Osteoblast (primary cell): ENCODE data around the gene NGFR. TPM values are rescaled to one million over a fixed set of nuclear protein-coding genes. Genes with fewer than 3 reads are reported as not detected.

ENCODE experiments used
- DNase-seq: peaks from one replicate; pipeline ENCODE4 v3.0.0; 2011; ENCODE audit warnings: low spot score, mixed read lengths; ENCODE audit not compliant: insufficient read length; ENCODE audit errors: missing footprints
- H2AFZ ChIP-seq: 2 replicates; pipeline ENCODE4 v1.6.0; 2011; ENCODE audit warnings: mild to moderate bottlenecking, low read length
- H3K27ac ChIP-seq: 2 replicates; pipeline ENCODE4 v1.5.1; 2011; ENCODE audit warnings: mild to moderate bottlenecking, low read depth, low read length, moderate library complexity
- H3K27me3 ChIP-seq: 2 replicates; pipeline ENCODE4 v1.6.0; 2012; ENCODE audit warnings: mild to moderate bottlenecking, control low read depth, inconsistent platforms, low read length, moderate library complexity; ENCODE audit not compliant: insufficient read depth
- H3K36me3 ChIP-seq: 2 replicates; pipeline ENCODE4 v1.5.1; 2011; ENCODE audit warnings: mild to moderate bottlenecking, low read length, control low read depth, moderate library complexity; ENCODE audit not compliant: insufficient read depth
- H3K4me1 ChIP-seq: 2 replicates; pipeline ENCODE4 v1.5.1; 2011; ENCODE audit warnings: mild to moderate bottlenecking, low read length, control low read depth, moderate library complexity; ENCODE audit not compliant: insufficient read depth
- H3K4me2 ChIP-seq: 2 replicates; pipeline ENCODE4 v1.6.0; 2011; ENCODE audit warnings: mild to moderate bottlenecking, low read length; ENCODE audit not compliant: insufficient read depth
- H3K4me3 ChIP-seq: fragments of 200-600 bp; sonication (generic); 3 replicates; pipeline ENCODE4 v1.5.1; 2012; ENCODE audit warnings: mild to moderate bottlenecking, low read length, inconsistent platforms; ENCODE audit not compliant: insufficient read depth
- H3K79me2 ChIP-seq: 2 replicates; pipeline ENCODE4 v1.6.0; 2012; ENCODE audit warnings: mild to moderate bottlenecking, low read length, control low read depth, inconsistent platforms; ENCODE audit not compliant: insufficient read depth
- H3K9me3 ChIP-seq: 2 replicates; pipeline ENCODE4 v1.5.1; 2011; ENCODE audit warnings: low read depth, low read length, control low read depth
- H4K20me1 ChIP-seq: 2 replicates; pipeline ENCODE4 v1.6.0; 2012; ENCODE audit warnings: mild to moderate bottlenecking, low read length, control low read depth; ENCODE audit not compliant: insufficient read depth
- total RNA-seq: library from RNA; depleted of rRNA; stranded (reverse); fragments of >200 nt; gene quantifications from 2 replicates; pipeline ENCODE4 v1.2.3, GENCODE V29; 2012
- TF ChIP-seq, protein P1 (sequence below): IDR thresholded peaks from 2 replicates; pipeline ENCODE4 v1.5.1; 2011; ENCODE audit warnings: mild to moderate bottlenecking, low read depth, low read length, moderate library complexity; ENCODE audit errors: extremely low read depth

The NGFR gene
- total RNA-seq, 1 donor = under 0.01 TPM

DNA sequence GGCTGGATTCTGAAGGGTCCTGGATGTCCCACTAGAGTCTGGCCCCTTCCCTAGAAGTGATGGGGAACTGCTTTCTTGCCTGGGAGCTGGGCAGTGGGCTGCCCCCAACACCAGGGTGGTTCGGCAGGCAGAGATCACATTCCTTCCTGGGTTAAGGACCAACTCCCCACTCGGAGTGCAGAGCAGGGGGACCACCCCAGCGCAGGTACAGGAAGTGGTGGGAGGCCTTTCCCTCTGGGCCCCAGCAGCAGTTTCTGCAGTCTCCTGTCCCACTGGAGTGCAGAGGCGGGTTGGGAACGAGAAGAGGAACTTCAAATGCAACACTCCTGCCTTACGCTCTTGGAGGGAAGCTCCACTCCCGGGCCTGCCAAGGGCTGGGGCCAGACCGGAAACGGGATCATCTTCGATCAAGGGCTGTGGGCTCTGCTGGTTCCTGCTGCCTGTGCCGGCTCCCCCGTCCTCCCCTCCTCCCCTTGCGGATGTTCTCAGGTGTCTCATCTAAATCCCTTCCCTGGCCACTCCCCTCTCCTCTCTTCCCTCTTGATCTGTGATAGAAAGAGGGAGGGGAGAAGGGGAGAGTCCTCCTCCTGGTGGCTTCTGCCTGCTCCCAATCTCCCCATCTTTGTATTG lies 9.0 kb upstream of the NGFR start:
- Histone ChIP-seq H3K4me1 (no peaks in the 10 kb centered on the region), H3K4me2 (no peak overlapping the region), H4K20me1 (no peaks in the 10 kb centered on the region), H3K36me3 (no peaks in the 10 kb centered on the region), H3K4me3 (no peak overlapping the region), H3K9me3 (no peaks in the 10 kb centered on the region), H3K79me2 (no peaks in the 10 kb centered on the region), H3K27ac (no peak overlapping the region), H3K27me3 (peaks cover 58% of the 10 kb centered on the region), H2AFZ (no peak overlapping the region)
- TF ChIP-seq, protein P1, sequence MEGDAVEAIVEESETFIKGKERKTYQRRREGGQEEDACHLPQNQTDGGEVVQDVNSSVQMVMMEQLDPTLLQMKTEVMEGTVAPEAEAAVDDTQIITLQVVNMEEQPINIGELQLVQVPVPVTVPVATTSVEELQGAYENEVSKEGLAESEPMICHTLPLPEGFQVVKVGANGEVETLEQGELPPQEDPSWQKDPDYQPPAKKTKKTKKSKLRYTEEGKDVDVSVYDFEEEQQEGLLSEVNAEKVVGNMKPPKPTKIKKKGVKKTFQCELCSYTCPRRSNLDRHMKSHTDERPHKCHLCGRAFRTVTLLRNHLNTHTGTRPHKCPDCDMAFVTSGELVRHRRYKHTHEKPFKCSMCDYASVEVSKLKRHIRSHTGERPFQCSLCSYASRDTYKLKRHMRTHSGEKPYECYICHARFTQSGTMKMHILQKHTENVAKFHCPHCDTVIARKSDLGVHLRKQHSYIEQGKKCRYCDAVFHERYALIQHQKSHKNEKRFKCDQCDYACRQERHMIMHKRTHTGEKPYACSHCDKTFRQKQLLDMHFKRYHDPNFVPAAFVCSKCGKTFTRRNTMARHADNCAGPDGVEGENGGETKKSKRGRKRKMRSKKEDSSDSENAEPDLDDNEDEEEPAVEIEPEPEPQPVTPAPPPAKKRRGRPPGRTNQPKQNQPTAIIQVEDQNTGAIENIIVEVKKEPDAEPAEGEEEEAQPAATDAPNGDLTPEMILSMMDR = no peak
- no peak for DNase-seq

DNA sequence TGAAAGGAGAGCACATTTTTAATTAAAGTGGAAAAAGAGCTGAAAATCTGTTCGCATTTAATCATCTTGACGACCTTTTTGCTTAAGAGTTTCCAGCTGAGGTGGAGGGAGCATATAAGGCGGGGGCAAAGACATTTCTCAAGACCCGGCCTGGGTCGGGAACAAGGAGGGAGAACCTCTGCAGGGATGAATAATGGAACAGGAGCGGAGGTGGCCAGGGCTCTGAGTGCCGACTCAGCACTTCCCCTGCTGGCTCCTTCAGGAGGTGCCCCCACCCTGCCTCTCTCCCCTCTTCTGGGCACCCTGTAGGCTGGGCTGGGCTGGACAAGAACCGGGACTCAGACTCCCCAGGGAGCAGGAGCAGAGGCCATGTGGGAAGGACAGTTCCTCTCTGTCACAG lies 7.9 kb upstream of the NGFR start:
- H3K9me3 ChIP-seq = no peaks in the 10 kb centered on the region
- no peaks in the 10 kb centered on the region for H3K4me1 ChIP-seq
- H3K27me3 ChIP-seq = peaks cover 54% of the 10 kb centered on the region
- H3K4me2 ChIP-seq = no peak overlapping the region
- H3K27ac ChIP-seq = no peak overlapping the region
- no peaks in the 10 kb centered on the region for H3K36me3 ChIP-seq
- TF ChIP-seq, protein P1 = no peak
- no peaks in the 10 kb centered on the region for H3K79me2 ChIP-seq
- no peak overlapping the region for H3K4me3 ChIP-seq
- no peaks in the 10 kb centered on the region for H4K20me1 ChIP-seq
- no peak for DNase-seq
- H2AFZ ChIP-seq = no peak overlapping the region

DNA sequence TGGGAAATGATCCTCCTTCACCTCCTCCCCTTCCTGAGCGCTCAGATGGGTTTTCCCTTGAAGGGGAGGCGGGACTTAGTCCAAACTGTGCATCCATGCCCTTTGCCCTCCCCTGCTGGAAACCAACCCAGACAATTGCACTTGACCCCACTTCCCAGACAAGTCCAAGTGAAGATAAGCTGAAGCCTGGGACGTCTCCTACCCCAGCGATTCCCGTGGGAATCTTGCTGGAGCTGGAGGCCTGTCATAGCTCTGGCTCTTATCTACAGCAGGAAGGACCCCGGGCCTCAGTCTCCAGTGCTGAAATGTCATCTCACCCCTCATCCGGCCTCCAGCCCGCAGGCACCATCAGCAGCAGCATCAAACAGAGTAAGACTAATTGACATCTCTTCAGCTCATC lies 6.5 kb upstream of the NGFR start:
- H3K27ac ChIP-seq = no peak overlapping the region
- TF ChIP-seq, protein P1 = no peak
- H3K27me3 ChIP-seq = peaks cover 44% of the 10 kb centered on the region
- no peaks in the 10 kb centered on the region for H3K79me2 ChIP-seq
- no peaks in the 10 kb centered on the region for H4K20me1 ChIP-seq
- no peak overlapping the region for H3K4me2 ChIP-seq
- no peaks in the 10 kb centered on the region for H3K9me3 ChIP-seq
- no peaks in the 10 kb centered on the region for H3K36me3 ChIP-seq
- H3K4me1 ChIP-seq = no peaks in the 10 kb centered on the region
- DNase-seq = no peak
- no peak overlapping the region for H3K4me3 ChIP-seq
- H2AFZ ChIP-seq = no peak overlapping the region

DNA sequence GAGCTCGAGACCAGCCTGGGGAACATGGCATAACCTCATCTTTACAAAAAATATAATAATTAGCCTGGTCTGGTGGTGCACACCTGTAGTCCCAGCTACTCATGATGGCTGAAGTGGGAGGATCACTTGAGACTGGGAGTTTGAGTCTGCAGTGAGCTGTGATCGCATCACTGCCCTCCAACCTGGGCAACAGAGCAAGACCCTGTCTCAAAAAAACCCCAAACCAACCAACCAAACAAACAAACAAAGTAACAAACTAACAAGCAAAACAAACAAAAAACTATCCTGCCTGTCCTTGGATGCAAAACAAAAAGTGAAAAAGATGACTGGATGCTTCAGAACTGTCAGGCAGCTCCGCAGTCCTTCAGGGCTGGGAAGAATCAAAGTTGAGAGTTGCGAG lies 5.7 kb upstream of the NGFR start:
- H3K27me3 ChIP-seq = peaks cover 47% of the 10 kb centered on the region
- H3K4me1 ChIP-seq = no peaks in the 10 kb centered on the region
- TF ChIP-seq, protein P1 = no peak
- no peak for DNase-seq
- H3K36me3 ChIP-seq = no peaks in the 10 kb centered on the region
- H3K4me3 ChIP-seq = no peak overlapping the region
- H2AFZ ChIP-seq = no peak overlapping the region
- H3K79me2 ChIP-seq = no peaks in the 10 kb centered on the region
- H4K20me1 ChIP-seq = no peaks in the 10 kb centered on the region
- H3K4me2 ChIP-seq = no peak overlapping the region
- no peak overlapping the region for H3K27ac ChIP-seq
- H3K9me3 ChIP-seq = no peaks in the 10 kb centered on the region
